A549 (cell line): ENCODE results near the gene TSPEAR. TPM values are rescaled to one million over a fixed set of nuclear protein-coding genes. Genes with fewer than 3 reads are reported as not detected.

Experiments used
- ATAC-seq, 2 experiments: fragments of 200-7000 bp in 1 of 2; fragments of >200 bp in 1 of 2; cut with Nextera tagmentation in 1 of 2; cut with Tn5 transposase in 1 of 2; 3 replicates each; pipeline versions ENCODE4 v1.8.0 to v1.9.1; 2018 to 2020; ENCODE audit warnings: mild to moderate bottlenecking in 1 of 2, moderate library complexity in 1 of 2
- CTCF ChIA-PET: fragments of 300-600 bp; sonication (Branson Sonifier 250); formaldehyde crosslinking; extraction: SDS; loops from one replicate; lab custom pipeline; 2021; ENCODE audit warnings: antibody characterized with exemption, inconsistent platforms; lab: Yijun Ruan, JAX
- POLR2A ChIA-PET: fragments of 350-600 bp; formaldehyde crosslinking; extraction: SDS; loops from one replicate; lab custom pipeline; 2021; ENCODE audit warnings: antibody characterized with exemption, inconsistent platforms; lab: Yijun Ruan, JAX
- DNase-seq, 2 experiments: peaks; one replicate each; pipeline versions ENCODE4 v3.0.0 to v3.0.0-alpha.2; 2011 to 2016; ENCODE audit warnings: low read depth in 1 of 2, low spot score in 1 of 2
- FAIRE-seq: peaks from 2 replicates; lab custom pipeline; 2011; peaks lifted over from hg19 to GRCh38; lab: Jason Lieb, UNC
- H3K27ac ChIP-seq, 2 experiments: fragments of >200 bp; sonication (Bioruptor Twin); formaldehyde crosslinking; 3 replicates each; pipeline ENCODE4 v1.5.1; 2016 to 2017
- H3K4me1 ChIP-seq: fragments of >200 bp; sonication (Bioruptor Twin); formaldehyde crosslinking; 3 replicates; pipeline ENCODE4 v1.6.1; 2016
- H3K4me2 ChIP-seq: fragments of >200 bp; sonication (Bioruptor Twin); formaldehyde crosslinking; 3 replicates; pipeline ENCODE4 v1.6.1; 2016
- H3K4me3 ChIP-seq: fragments of >200 bp; sonication (Bioruptor Twin); formaldehyde crosslinking; 3 replicates; pipeline ENCODE4 v1.5.1; 2016
- H3K9me3 ChIP-seq: fragments of >200 bp; sonication (Bioruptor Twin); formaldehyde crosslinking; 3 replicates; pipeline ENCODE4 v1.6.1; 2016
- ATOH8 ChIP-seq: fragments of 250-450 bp; sonication (Bioruptor Pico); IDR thresholded peaks from 2 replicates; pipeline ENCODE4 v1.5.0; 2020; ENCODE audit warnings: low read depth, mild to moderate bottlenecking, moderate library complexity
- BHLHE40 ChIP-seq: IDR thresholded peaks from 2 replicates; pipeline ENCODE4 v1.6.1; 2012; ENCODE audit warnings: low read depth, low read length, inconsistent platforms
- CBX2 ChIP-seq: fragments of 200-600 bp; sonication (generic); IDR thresholded peaks from 2 replicates; pipeline ENCODE4 v1.6.1; 2016; ENCODE audit warnings: low read depth, mild to moderate bottlenecking, borderline replicate concordance
- CBX8 ChIP-seq: fragments of 200-600 bp; sonication (generic); IDR thresholded peaks from 2 replicates; pipeline ENCODE4 v1.6.1; 2016
- CTCF ChIP-seq: fragments of >200 bp; sonication (Bioruptor Twin); formaldehyde crosslinking; IDR thresholded peaks from 3 replicates; pipeline ENCODE4 v1.5.1; 2016
- EHMT2 ChIP-seq: fragments of 200-600 bp; sonication (generic); IDR thresholded peaks from 2 replicates; pipeline ENCODE4 v1.6.1; 2016; ENCODE audit warnings: antibody characterized with exemption, low read depth, mild to moderate bottlenecking, moderate library complexity
- ELK1 ChIP-seq: fragments of 150-350 bp; IDR thresholded peaks from 2 replicates; pipeline ENCODE4 v1.6.1; 2014; ENCODE audit warnings: low read depth, mild to moderate bottlenecking, low read length
- EP300 ChIP-seq, 2 experiments: fragments of >200 bp; sonication (Bioruptor Twin); formaldehyde crosslinking; IDR thresholded peaks; 2 replicates in 1 of 2; 3 replicates in 1 of 2; pipeline ENCODE4 v1.6.1; 2016 to 2017
- FOSB ChIP-seq: fragments of 250-450 bp; sonication (Bioruptor Pico); IDR thresholded peaks from 2 replicates; pipeline ENCODE4 v1.5.0; 2020; ENCODE audit warnings: mild to moderate bottlenecking, moderate library complexity
- GATA3 ChIP-seq: IDR thresholded peaks from 2 replicates; pipeline ENCODE4 v1.6.1; 2012; ENCODE audit warnings: borderline replicate concordance
- HEYL ChIP-seq: fragments of 250-450 bp; sonication (Bioruptor Pico); IDR thresholded peaks from 2 replicates; pipeline ENCODE4 v1.8.0; 2021; ENCODE audit warnings: mild to moderate bottlenecking, moderate library complexity
- HOXB5 ChIP-seq: fragments of 250-450 bp; sonication (Bioruptor Pico); IDR thresholded peaks from 2 replicates; pipeline ENCODE4 v1.5.0; 2020; ENCODE audit warnings: mild to moderate bottlenecking, moderate library complexity
- KDM1A ChIP-seq: fragments of 200-600 bp; sonication (generic); IDR thresholded peaks from 2 replicates; pipeline ENCODE4 v1.6.1; 2016; ENCODE audit warnings: low read depth, mild to moderate bottlenecking
- PHF8 ChIP-seq: fragments of 200-600 bp; sonication (generic); IDR thresholded peaks from 2 replicates; pipeline ENCODE4 v1.6.1; 2016; ENCODE audit warnings: low read depth, mild to moderate bottlenecking, antibody characterized with exemption, moderate library complexity, borderline replicate concordance
- POLR2A ChIP-seq: IDR thresholded peaks from 2 replicates; pipeline ENCODE4 v1.6.1; 2012; ENCODE audit warnings: mild to moderate bottlenecking, low read length
- RARB ChIP-seq: fragments of 250-450 bp; sonication (Bioruptor Pico); IDR thresholded peaks from 2 replicates; pipeline ENCODE4 v1.8.0; 2021; ENCODE audit warnings: mild to moderate bottlenecking, moderate library complexity
- RFX5 ChIP-seq: fragments of 450-650 bp; IDR thresholded peaks from 2 replicates; pipeline ENCODE4 v1.7.1; 2014; ENCODE audit warnings: antibody characterized with exemption, mild to moderate bottlenecking, moderate library complexity
- SMC3 ChIP-seq: fragments of >200 bp; sonication (Bioruptor Twin); formaldehyde crosslinking; IDR thresholded peaks from 3 replicates; pipeline ENCODE4 v1.6.1; 2018; ENCODE audit warnings: inconsistent platforms
- SREBF2 ChIP-seq: fragments of 450-650 bp; IDR thresholded peaks from 2 replicates; pipeline ENCODE4 v1.6.1; 2014; ENCODE audit warnings: mild to moderate bottlenecking, moderate library complexity
- TP53 ChIP-seq: fragments of 250-450 bp; sonication (Bioruptor Pico); IDR thresholded peaks from 2 replicates; pipeline ENCODE4 v1.5.0; 2021; ENCODE audit warnings: mild to moderate bottlenecking, moderate library complexity
- ZC3H11A ChIP-seq: fragments of 450-650 bp; IDR thresholded peaks from 2 replicates; pipeline ENCODE4 v1.6.1; 2014; ENCODE audit warnings: antibody characterized with exemption, mild to moderate bottlenecking
- WGBS: methylation state at CpG from one replicate; pipeline ENCODE4 v1.1.6; 2017; ENCODE audit errors: missing lambda C conversion rate; 5-methylcytosine and 5-hydroxymethylcytosine counted together
- polyA plus RNA-seq, 4 experiments: library from polyadenylated mRNA; depleted of rRNA in 3 of 4; stranded (reverse); fragments of >200 nt; fragmentation: RNase III in 1 of 4; extraction: RNeasy Plus Mini Kit Qiagen cat#74134 plus additional on column Dnase treatment in 1 of 4; gene quantifications; 2 replicates in 3 of 4; 3 replicates in 1 of 4; pipeline ENCODE4 v1.2.3, GENCODE V29; 2011 to 2017

Gene TSPEAR
- polyA plus RNA-seq, 2 of the 4 experiments (the other 2 are of a cell fraction), result not detected

GRCh38 chr21:44708866-44709425 is 2.4 kb downstream of the TSPEAR start:
- WGBS, result 52% methylated on average over 9 of the region's 25 CpGs
- DNase-seq (no peak), FAIRE-seq (no peak), ATAC-seq (no peak)
- Histone ChIP-seq H3K4me2 (no peak overlapping the region), H3K9me3 (no peaks in the 10 kb centered on the region), H3K27ac (no peak overlapping the region), H3K4me3 (no peak overlapping the region), H3K4me1 (peaks cover 7% of the 10 kb centered on the region)
- TF ChIP-seq SMC3 (no peak), ELK1 (no peak), KDM1A (no peak), SREBF2 (no peak), RARB (CRISPR knock-in tag) (no peak), CBX2 (no peak), TP53 (CRISPR knock-in tag) (no peak), POLR2A (no peak), HEYL (no peak), RFX5 (no peak), HOXB5 (CRISPR knock-in tag) (no peak), PHF8 (no peak)
- CTCF ChIA-PET, result no interaction called here
- POLR2A ChIA-PET, result no interaction called here

- Histone ChIP-seq H3K27ac (no peak overlapping the region), H3K4me2 (no peak overlapping the region), H3K9me3 (no peaks in the 10 kb centered on the region), H3K4me1 (peaks cover 7% of the 10 kb centered on the region), H3K4me3 (no peak overlapping the region)
- ChIA-PET POLR2A (no interaction called here), CTCF (interaction anchor here (2.3 kb wide), 1 partner anchor 12 kb away, joined by 7 read pairs; no protein-coding TSS in a partner anchor)
- no peak for TF ChIP-seq ATOH8 (CRISPR knock-in tag)
- no peak for TF ChIP-seq EHMT2
- no peak for TF ChIP-seq BHLHE40
- no peak for TF ChIP-seq ZC3H11A
- TF ChIP-seq RARB (CRISPR knock-in tag), result no peak
- TF ChIP-seq GATA3, result no peak
- no peak for TF ChIP-seq HOXB5 (CRISPR knock-in tag)
- no peak for TF ChIP-seq FOSB (CRISPR knock-in tag)
- TF ChIP-seq CTCF, result no peak
- TF ChIP-seq CBX8, result no peak
- TF ChIP-seq EP300 (IDR thresholded peaks at IDR 0.05), result no peak
- ATAC-seq (peak; percentile 12 to 20; a peak in 2 of 6 replicates), FAIRE-seq (no peak), DNase-seq (no peak)
- 49% methylated on average over 5 of the region's 13 CpGs for WGBS
Measured at GRCh38 chr21:44708213-44708865, 3.0 kb downstream of the TSPEAR start.
